HCEC 1CT (cell line): Measurements from ENCODE around the gene RBM11.

ENCODE experiments used
- DNase-seq: peaks from one replicate; pipeline ENCODE4 v3.0.0-alpha.2; 2017

RBM11 gene

GRCh38 chr21:14271641-14272040, 55.7 kb downstream of the RBM11 start:
- DNase-seq, result no peak

DNA sequence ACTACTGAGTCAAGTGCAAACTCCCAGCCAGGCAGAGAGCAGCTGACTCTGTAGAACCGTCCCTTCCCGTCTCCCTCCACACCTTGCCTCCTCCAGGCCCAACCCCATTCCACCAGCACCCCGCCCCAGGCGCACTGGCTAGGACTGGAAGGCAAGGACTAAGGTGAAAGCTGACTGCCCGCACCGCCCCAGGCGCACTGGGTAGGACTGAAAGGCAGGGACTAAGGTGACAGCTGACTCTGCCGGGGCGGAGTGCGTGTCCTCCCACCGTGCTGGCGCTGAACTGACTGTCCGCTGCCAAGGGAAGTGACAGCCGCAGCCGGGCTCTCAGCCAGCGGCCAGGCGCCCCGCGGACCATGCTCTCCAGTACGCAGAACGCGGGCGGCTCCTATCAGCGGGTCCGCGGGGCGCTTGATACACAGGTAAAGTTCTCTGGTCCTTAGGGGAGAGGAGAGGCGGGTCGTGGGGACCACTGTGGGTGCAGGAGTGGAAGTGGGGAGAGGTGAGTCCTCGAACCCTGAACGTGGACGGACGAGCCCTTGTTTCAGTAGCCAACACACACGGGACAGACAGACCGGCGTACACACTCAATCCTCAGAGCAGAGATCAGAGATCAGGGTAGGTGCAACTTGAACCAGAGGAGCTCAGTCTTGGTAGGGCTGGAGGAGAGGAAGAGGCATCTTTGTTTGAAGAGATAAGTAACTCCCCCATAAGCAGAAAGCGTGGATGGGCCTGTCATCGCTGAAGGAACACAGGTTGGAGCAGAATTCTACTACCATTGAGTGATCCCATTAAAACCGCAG, 58.0 kb downstream of the RBM11 start:
- DNase-seq, result no peak

DNA sequence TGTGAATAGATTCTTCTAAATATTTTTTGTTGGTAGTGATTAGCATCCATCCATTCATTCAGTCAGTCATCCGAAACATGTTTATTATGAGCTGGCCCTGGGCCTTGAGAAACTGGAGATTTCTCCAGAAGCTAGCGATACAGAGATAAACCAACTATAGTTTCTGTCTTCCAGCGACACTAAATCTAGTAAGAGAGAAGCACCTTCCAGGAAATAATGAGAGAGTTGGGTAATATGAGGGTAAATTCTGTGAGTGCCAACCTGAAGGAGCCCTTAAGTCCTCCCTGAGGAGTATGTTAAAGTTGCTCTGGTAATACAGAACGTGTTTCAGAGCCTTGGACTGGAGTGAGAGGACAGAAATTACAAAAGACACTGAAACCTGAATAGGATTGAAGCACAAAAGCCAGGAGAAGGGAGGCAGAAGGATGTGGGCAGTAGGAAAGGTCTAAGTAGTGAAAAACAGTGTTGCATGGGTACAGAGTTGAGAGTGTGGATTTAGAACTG, 59.8 kb downstream of the RBM11 start:
- DNase-seq, result no peak
